HepG2 (cell line): Measurements from ENCODE around the gene MYO5A. TPM values are rescaled to one million over a fixed set of nuclear protein-coding genes. Genes with fewer than 3 reads are reported as not detected.

Experiments used
- ADNP ChIP-seq: sonication (generic); formaldehyde crosslinking; IDR thresholded peaks from 2 replicates; pipeline ENCODE4 v1.4.0; 2020; ENCODE audit warnings: missing genetic modification reagents
- ETV6 ChIP-seq: sonication (generic); formaldehyde crosslinking; conservative IDR thresholded peaks from 2 replicates; pipeline ENCODE4 v1.4.0; 2020; ENCODE audit warnings: missing genetic modification reagents
- FOXC1 ChIP-seq: sonication (generic); formaldehyde crosslinking; IDR thresholded peaks from 2 replicates; pipeline ENCODE4 v1.8.0; 2022; ENCODE audit warnings: mild to moderate bottlenecking, missing genetic modification reagents, borderline replicate concordance
- HNRNPK ChIP-seq: fragments of 200-400 bp; formaldehyde crosslinking; IDR thresholded peaks from 2 replicates; pipeline ENCODE4 v1.6.1; 2018; ENCODE audit warnings: low read length, low read depth, moderate library complexity, mild to moderate bottlenecking; ENCODE audit not compliant: poor library complexity, severe bottlenecking
- MED13 ChIP-seq: sonication (generic); formaldehyde crosslinking; IDR thresholded peaks from 2 replicates; pipeline ENCODE4 v1.5.0; 2020; ENCODE audit warnings: missing genetic modification reagents
- MLLT10 ChIP-seq: sonication (generic); formaldehyde crosslinking; IDR thresholded peaks from 2 replicates; pipeline ENCODE4 v1.4.0; 2020; ENCODE audit warnings: missing genetic modification reagents
- TBL1XR1 ChIP-seq: fragments of 150-350 bp; IDR thresholded peaks from 2 replicates; pipeline ENCODE4 v1.6.1; 2014; ENCODE audit warnings: borderline replicate concordance, low read length; ENCODE audit not compliant: partially characterized antibody
- ZFP36L2 ChIP-seq: sonication (generic); formaldehyde crosslinking; IDR thresholded peaks from 2 replicates; pipeline ENCODE4 v1.4.0; 2020; ENCODE audit warnings: missing genetic modification reagents
- ZNF24 ChIP-seq: fragments of 450-650 bp; IDR thresholded peaks from 2 replicates; pipeline ENCODE4 v1.6.1; 2017; ENCODE audit warnings: antibody characterized with exemption, mild to moderate bottlenecking
- ZNF569 ChIP-seq: sonication (generic); formaldehyde crosslinking; IDR thresholded peaks from 2 replicates; pipeline ENCODE4 v1.5.0; 2020; ENCODE audit warnings: mild to moderate bottlenecking, missing genetic modification reagents, moderate library complexity, borderline replicate concordance
- ZNF589 ChIP-seq: sonication (generic); formaldehyde crosslinking; conservative IDR thresholded peaks from 2 replicates; pipeline ENCODE4 v1.8.0; 2022; ENCODE audit warnings: mild to moderate bottlenecking, moderate library complexity, missing genetic modification reagents
- polyA plus RNA-seq, 8 experiments: library from polyadenylated mRNA; depleted of rRNA in 3 of 8; stranded (reverse) in 7 of 8; unstranded in 1 of 8; fragments of >200 nt; fragmentation: Illumina TruSeq in 4 of 8; extraction: Trizol in 4 of 8; gene quantifications; 2 replicates each; pipeline versions ENCODE4 v1.2.1 to v1.2.3, GENCODE V29; 2011 to 2016; ENCODE audit warnings: low read depth in 4 of 8, missing spikeins in 1 of 8, mixed read lengths in 1 of 8; ENCODE audit not compliant: insufficient read depth in 1 of 8
- total RNA-seq, 5 experiments: library from RNA; depleted of rRNA; stranded (reverse); fragments of >200 nt; fragmentation: Illumina TruSeq; extraction: Trizol; gene quantifications; 2 replicates each; pipeline ENCODE4 v1.2.3, GENCODE V29; 2016; ENCODE audit warnings: low read depth in 1 of 5
- TF ChIP-seq, protein P1 (sequence below): sonication (generic); formaldehyde crosslinking; IDR thresholded peaks from 2 replicates; pipeline ENCODE4 v1.4.0; 2020; ENCODE audit warnings: mild to moderate bottlenecking, missing genetic modification reagents
- TF ChIP-seq, protein P2 (sequence below): sonication (generic); formaldehyde crosslinking; IDR thresholded peaks from 2 replicates; pipeline ENCODE4 v1.4.0; 2020; ENCODE audit warnings: missing genetic modification reagents, mild to moderate bottlenecking, borderline replicate concordance
- TF ChIP-seq, protein P3 (sequence below): sonication (generic); formaldehyde crosslinking; IDR thresholded peaks from 2 replicates; pipeline ENCODE4 v1.4.0; 2020; ENCODE audit warnings: missing genetic modification reagents, borderline replicate concordance
- TF ChIP-seq, protein P4 (sequence below): sonication (generic); formaldehyde crosslinking; IDR thresholded peaks from 2 replicates; pipeline ENCODE4 v1.9.0; 2021; ENCODE audit warnings: missing genetic modification reagents, mild to moderate bottlenecking, borderline replicate concordance
- TF ChIP-seq, protein P5 (sequence below): sonication (generic); formaldehyde crosslinking; IDR thresholded peaks from 2 replicates; pipeline ENCODE4 v1.8.1; 2023; ENCODE audit warnings: missing genetic modification reagents, mild to moderate bottlenecking, borderline replicate concordance
- TF ChIP-seq, protein P6 (sequence below): IDR thresholded peaks from 2 replicates; pipeline ENCODE4 v1.6.1; 2016; ENCODE audit warnings: mild to moderate bottlenecking

Gene MYO5A
- total and polyA plus RNA-seq, 2 of the 13 experiments (the other 11 are each of a cell fraction or from before 2014, with no cell fraction given) = 2.8 to 4.8 TPM

DNA sequence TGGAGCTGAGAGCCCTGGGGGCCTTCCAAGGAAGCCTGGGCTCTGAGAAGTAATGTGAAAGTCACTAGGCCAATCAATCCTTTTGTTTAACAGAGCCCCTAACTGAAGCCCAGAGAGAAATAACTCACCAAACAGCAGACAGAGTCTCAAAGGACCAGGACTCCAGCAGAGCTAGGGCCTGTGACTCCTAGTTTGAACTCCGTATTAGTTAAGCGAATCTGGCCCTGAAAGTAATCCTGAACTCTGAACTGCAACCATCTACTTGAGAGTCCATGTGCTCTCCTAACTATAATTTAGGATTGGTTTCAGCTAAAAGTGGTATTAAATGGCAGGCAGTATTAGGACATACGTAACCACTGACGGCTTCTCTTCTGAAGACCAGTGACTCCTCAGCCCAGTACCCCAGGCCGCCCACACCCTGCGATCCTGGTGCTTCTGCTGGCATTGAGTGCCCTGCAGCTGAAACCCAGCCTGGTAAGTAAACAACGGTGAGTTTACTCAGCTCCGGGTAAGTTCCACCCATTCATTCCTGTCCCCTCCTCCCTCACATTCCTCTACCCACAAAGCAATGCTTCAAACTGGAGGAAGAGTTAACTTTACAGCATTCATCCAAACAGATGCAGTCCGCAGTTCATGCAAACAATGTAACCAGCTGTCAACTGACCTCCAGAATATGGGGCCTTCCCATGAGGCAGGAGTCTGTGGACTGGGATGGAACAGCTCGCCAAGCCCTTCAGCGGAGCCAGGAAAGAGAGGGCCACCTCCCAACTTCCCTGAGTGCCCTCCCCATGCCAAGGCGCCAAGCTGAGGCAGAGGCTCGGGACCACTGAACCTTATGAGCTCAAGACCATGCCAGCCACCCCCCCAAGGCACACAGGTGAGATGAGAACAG is 240.4 kb downstream of the MYO5A start (continued):
- TF ChIP-seq ZFP36L2 (CRISPR knock-in tag) (no peak), ADNP (no peak), ZNF24 (peak; percentile 62; the same call in 1 of the 2 replicates), ETV6 (CRISPR knock-in tag) (0 out of 2 replicates have a peak, but pooled peaks have one; percentile 54), MLLT10 (CRISPR knock-in tag) (no peak), HNRNPK (no peak), MED13 (peak; percentile 76; the same call in 1 of the 2 replicates), TBL1XR1 (peak; percentile 75), ZNF569 (CRISPR knock-in tag) (no peak), FOXC1 (CRISPR knock-in tag) (no peak; the same call in 1 of the 2 replicates), ZNF589 (CRISPR knock-in tag) (0 out of 2 replicates have a peak, but pooled peaks have one; percentile 61)
- TF ChIP-seq, protein P1, sequence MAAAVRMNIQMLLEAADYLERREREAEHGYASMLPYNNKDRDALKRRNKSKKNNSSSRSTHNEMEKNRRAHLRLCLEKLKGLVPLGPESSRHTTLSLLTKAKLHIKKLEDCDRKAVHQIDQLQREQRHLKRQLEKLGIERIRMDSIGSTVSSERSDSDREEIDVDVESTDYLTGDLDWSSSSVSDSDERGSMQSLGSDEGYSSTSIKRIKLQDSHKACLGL = no peak; the same call in 1 of the 2 replicates
- TF ChIP-seq, protein P2, sequence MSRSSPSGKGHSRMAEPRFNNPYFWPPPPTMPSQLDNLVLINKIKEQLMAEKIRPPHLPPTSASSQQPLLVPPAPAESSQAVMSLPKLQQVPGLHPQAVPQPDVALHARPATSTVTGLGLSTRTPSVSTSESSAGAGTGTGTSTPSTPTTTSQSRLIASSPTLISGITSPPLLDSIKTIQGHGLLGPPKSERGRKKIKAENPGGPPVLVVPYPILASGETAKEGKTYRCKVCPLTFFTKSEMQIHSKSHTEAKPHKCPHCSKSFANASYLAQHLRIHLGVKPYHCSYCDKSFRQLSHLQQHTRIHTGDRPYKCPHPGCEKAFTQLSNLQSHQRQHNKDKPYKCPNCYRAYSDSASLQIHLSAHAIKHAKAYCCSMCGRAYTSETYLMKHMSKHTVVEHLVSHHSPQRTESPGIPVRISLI = peak; percentile 59; the same call in 1 of the 2 replicates
- TF ChIP-seq, protein P3, sequence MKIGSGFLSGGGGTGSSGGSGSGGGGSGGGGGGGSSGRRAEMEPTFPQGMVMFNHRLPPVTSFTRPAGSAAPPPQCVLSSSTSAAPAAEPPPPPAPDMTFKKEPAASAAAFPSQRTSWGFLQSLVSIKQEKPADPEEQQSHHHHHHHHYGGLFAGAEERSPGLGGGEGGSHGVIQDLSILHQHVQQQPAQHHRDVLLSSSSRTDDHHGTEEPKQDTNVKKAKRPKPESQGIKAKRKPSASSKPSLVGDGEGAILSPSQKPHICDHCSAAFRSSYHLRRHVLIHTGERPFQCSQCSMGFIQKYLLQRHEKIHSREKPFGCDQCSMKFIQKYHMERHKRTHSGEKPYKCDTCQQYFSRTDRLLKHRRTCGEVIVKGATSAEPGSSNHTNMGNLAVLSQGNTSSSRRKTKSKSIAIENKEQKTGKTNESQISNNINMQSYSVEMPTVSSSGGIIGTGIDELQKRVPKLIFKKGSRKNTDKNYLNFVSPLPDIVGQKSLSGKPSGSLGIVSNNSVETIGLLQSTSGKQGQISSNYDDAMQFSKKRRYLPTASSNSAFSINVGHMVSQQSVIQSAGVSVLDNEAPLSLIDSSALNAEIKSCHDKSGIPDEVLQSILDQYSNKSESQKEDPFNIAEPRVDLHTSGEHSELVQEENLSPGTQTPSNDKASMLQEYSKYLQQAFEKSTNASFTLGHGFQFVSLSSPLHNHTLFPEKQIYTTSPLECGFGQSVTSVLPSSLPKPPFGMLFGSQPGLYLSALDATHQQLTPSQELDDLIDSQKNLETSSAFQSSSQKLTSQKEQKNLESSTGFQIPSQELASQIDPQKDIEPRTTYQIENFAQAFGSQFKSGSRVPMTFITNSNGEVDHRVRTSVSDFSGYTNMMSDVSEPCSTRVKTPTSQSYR (CRISPR knock-in tag) = peak; percentile 93; the same call in 1 of the 2 replicates
- TF ChIP-seq, protein P4, sequence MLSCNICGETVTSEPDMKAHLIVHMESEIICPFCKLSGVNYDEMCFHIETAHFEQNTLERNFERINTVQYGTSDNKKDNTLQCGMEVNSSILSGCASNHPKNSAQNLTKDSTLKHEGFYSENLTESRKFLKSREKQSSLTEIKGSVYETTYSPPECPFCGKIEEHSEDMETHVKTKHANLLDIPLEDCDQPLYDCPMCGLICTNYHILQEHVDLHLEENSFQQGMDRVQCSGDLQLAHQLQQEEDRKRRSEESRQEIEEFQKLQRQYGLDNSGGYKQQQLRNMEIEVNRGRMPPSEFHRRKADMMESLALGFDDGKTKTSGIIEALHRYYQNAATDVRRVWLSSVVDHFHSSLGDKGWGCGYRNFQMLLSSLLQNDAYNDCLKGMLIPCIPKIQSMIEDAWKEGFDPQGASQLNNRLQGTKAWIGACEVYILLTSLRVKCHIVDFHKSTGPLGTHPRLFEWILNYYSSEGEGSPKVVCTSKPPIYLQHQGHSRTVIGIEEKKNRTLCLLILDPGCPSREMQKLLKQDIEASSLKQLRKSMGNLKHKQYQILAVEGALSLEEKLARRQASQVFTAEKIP (CRISPR knock-in tag) = no peak
- TF ChIP-seq, protein P5, sequence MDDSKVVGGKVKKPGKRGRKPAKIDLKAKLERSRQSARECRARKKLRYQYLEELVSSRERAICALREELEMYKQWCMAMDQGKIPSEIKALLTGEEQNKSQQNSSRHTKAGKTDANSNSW (CRISPR knock-in tag) = no peak
- TF ChIP-seq, protein P6, sequence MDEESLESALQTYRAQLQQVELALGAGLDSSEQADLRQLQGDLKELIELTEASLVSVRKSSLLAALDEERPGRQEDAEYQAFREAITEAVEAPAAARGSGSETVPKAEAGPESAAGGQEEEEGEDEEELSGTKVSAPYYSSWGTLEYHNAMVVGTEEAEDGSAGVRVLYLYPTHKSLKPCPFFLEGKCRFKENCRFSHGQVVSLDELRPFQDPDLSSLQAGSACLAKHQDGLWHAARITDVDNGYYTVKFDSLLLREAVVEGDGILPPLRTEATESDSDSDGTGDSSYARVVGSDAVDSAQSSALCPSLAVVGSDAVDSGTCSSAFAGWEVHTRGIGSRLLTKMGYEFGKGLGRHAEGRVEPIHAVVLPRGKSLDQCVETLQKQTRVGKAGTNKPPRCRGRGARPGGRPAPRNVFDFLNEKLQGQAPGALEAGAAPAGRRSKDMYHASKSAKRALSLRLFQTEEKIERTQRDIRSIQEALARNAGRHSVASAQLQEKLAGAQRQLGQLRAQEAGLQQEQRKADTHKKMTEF = peak; percentile 83
